GM18502 (cell line): ENCODE data around the gene HOTAIR.

ENCODE experiments used
- ATAC-seq: cut with Tn5 transposase; IDR thresholded peaks from one replicate; pipeline ENCODE4 v1.9.1; 2021; ENCODE audit warnings: mild to moderate bottlenecking; ENCODE audit not compliant: unreplicated experiment, poor library complexity

The HOTAIR gene

DNA sequence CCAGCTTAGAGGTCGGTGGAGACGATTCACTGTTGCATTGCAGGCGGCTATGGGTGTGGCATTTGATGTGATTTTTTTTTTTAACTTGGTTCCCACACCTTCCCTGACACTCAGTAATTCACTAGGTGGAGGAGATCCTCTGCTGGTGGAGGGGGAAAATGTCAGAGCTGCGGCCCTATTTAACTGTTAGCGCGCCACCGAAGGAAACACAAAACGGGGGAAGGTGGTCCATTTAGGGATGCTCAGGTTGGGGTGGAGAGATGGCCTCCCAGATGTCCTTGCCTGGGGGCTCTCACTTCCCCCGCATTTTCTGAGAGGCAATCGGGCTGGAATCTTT is 24.3 kb downstream of the HOTAIR start:
- ATAC-seq, result no peak

DNA sequence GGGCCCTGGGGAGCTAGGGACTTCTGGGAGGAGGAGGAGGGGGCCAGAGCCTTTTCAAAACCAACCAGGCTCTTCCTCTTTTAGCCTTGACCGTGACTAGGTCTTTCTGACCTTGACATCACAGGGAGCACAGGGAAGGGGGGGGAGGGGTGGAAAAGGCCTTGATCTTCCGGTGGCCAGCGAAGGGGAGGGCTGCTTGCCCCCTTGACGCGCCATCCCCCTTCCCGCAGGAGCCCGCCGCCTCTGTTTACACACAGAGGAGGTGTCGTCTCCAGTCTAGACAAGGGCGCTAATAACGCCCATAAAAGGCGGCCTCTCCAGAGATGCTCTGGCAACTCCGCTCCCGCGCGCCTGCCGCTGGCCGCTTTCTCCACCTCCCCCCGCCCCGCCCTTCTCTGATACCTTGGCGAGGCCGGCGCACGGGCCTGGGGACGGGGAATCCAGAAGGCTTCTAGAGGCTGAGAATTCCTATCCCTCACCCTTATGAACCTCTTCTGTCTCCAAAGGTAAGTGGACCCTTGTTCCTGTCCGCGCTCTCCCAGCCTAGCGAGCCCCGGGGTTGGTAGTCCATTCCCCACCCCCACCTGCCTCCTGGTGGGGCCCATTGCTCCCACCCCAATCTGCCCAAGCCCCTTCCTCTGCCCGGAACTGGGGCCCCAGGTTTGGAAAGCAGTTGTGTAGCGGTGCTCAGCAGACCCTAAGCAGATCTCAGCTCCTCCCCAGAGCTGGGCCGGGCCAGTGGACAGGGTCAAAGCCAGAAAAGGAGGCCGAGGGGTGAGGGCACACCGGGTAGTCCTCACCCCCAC is 24.9 kb downstream of the HOTAIR start:
- no peak for ATAC-seq

DNA sequence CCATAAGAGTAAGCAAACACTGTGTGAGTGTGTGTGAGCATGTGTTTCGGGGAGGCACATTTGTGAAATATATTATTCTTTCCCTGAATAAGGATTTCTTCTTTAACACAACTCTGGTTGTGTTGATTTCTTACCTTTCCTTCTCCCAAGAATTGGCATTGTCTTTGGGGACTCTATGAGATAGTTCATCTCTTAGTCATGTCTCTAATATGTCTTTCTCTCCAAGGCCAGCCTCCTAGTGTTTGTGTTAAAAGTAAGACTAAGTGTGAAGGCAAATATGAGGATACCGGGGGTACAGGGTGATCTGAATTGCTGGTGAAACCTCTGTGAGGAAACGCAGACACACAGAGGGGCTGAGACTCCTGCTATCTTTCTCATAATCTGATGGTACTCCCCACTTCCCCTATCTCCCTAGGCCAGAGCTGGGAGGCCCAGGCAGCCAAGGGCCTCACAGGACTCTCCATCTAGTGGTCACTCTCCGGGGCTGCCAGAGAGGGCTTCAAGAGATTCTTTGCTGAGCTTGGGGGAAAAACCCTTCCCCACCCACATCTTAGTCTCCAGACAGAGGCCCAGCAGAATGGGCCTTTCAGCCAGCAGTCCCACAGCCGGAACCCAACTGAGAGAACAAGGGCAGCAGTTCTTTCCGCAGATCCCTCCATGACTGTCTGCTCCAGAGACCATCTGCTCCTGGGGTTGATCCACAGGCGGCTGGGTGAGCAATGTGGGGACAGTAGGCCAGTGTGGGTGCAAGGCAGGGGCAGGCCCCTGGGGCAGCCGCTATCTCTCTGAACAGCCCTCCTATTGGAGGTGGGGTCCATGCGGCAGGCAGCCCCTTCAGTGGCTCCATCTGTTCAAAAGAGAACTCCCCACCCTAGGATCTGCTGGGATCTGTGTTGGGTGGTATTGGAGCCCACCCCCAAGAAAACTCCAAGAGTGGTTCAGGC is 25.8 kb downstream of the HOTAIR start:
- ATAC-seq, result no peak

DNA sequence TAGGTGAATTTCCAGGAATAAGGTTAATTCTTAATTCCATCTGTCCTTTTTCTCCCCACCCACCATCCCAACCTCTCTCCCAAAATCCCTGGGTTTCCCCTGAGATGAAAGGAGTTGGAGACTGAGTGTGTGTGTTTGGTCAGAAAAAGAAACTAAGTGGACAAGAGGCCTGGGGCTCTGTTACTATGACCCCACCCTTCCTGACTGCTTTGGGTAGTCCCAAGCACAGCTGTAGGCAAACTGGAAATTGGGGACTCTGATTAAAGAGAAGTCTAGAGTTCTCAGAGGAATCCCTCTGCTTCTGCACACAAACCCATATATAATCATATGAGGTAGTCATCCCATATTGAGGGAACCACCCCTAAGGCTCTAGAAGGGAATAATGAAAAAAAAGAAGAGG is 27.0 kb downstream of the HOTAIR start:
- no peak for ATAC-seq

DNA sequence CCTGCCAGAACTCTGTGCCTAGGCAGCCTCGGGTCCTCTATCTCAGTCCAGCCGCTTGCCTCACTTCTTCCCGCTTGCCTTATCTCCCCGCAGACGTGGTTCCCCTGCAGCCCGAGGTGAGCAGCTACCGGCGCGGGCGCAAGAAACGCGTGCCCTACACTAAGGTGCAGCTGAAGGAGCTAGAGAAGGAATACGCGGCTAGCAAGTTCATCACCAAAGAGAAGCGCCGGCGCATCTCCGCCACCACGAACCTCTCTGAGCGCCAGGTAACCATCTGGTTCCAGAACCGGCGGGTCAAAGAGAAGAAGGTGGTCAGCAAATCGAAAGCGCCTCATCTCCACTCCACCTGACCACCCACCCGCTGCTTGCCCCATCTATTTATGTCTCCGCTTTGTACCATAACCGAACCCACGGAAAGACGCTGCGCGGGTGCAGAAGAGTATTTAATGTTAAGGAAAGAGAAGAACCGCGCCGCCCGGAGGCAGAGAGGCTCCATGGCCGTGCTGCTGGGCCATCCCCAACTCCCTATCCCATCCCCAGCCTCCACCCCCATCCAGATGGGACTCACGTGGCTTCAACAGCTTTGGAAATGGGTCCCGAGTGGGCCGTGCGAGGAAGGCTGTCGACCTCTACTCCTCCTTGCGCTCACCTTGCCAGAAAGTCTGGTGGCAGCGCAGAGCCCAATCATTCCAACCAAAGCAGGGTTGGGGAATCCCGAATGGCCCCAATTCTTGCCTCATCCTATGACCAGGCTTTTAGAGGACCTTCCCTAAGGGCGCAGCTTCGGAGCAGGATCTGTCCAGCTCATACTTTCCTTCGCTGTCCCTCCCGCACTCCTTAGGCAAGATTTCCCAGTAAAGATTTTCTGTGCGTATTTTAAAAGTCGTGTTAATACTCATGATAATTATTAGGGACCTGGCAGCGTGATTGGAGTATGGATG is 29.6 kb downstream of the HOTAIR start:
- no peak for ATAC-seq

DNA sequence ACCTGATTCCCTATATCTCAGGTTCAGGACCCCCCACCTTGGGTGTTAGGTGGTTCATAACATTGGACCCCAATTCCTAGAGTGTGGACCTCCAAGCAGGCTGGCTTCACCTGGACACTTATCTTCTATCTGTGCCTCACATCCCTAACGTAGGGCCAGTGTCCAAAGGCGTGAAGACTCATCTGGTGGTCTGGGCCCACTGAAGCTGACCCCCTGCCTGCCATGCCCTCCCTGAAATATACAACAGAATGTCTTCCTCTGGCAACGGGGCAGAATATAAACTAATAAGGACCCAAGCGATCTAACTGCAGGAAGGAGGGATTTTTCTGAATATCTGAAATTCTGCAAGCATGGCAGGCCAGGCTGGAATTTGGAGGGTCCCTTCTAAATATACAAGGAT is 30.5 kb downstream of the HOTAIR start:
- ATAC-seq, result no peak

DNA sequence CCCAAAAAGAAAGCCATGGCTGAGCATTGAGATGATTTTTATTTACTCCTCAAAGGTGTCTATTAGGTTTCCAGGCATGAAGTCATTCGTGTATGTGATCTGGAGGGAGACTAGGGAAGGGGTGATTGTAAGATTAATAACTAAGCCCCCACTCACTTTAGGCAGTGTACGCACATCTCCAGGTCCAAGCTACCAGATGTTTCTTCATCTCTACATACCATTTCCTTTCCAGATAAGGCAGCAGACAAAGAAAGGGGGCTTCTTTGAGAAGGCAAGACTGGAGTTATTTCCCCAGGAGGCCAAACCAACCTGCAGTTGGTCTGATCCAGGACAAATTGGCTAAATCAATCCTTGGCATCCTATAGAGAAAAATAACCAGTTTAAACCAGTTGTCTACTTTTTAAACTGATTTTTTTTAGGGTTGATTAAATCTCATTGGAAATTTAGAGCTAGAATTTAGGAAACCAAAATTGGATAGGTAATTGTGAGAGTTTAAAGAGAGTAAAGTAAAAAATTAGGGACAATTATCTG is 32.2 kb downstream of the HOTAIR start:
- ATAC-seq, result no peak

DNA sequence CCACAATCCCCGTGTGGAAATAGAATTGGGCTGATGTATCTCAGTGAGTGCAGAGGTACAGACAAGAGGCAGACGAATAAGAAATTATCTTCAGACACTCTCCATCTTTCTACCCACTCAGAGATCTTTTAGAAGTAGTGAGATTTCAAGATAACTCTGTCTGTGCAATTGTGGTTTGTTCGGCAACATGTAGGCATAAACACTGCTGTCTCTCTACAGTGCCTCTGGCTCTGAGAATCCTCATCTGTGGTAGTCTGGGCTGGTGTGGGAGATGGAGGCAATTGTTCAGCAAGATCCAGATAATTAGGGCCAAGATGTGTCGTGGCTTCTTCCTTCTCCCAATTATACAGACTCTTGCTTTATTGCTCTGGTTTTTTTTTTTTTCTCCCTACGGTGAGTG is 33.0 kb downstream of the HOTAIR start:
- no peak for ATAC-seq

DNA sequence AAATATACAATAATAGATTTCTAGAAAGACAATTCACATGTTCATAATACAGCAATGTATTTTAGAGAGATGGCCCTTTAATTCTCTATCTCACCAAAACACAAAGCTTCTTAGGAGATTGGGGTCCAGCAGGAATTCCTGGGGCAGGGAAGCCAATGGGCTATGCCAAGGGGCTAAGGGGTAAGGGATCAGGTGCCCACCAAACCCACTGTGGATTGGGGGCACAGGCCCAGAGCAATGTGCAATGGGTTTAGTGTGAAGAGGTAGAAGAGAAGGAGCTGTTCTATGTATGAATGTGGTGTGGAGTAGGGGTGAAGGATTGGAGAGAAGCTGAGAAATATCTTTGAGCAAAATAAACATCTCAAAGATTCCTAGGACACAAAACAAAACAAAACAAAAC is 33.6 kb downstream of the HOTAIR start:
- ATAC-seq, result no peak

DNA sequence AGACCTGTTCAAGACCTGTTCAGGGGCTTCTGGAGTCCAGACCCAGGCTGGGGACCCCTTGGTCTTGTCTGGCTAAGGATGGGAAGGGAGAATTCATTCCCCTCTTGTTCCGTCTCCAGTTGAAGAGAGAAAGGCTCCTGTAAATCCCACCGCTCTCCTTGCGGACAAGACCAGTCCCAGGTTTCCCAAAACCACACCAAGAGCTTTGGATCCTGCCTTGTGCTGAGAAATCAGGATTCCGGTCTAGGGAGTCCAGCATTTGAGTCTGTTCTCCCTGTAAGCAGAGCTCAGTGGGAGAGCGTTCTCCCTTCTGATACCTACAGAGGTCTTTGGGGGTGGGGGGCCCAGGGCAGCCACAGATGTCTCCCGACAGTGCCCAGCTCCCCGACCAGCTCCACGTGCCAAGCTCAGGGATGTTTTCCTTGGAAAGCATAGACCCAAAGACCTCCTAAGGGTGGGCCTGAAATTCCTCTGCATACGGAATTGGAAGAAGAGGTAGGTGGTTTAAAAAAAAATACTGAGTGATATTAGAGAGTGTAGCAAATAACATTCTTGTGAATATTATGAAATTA is 34.2 kb downstream of the HOTAIR start:
- ATAC-seq, result no peak

DNA sequence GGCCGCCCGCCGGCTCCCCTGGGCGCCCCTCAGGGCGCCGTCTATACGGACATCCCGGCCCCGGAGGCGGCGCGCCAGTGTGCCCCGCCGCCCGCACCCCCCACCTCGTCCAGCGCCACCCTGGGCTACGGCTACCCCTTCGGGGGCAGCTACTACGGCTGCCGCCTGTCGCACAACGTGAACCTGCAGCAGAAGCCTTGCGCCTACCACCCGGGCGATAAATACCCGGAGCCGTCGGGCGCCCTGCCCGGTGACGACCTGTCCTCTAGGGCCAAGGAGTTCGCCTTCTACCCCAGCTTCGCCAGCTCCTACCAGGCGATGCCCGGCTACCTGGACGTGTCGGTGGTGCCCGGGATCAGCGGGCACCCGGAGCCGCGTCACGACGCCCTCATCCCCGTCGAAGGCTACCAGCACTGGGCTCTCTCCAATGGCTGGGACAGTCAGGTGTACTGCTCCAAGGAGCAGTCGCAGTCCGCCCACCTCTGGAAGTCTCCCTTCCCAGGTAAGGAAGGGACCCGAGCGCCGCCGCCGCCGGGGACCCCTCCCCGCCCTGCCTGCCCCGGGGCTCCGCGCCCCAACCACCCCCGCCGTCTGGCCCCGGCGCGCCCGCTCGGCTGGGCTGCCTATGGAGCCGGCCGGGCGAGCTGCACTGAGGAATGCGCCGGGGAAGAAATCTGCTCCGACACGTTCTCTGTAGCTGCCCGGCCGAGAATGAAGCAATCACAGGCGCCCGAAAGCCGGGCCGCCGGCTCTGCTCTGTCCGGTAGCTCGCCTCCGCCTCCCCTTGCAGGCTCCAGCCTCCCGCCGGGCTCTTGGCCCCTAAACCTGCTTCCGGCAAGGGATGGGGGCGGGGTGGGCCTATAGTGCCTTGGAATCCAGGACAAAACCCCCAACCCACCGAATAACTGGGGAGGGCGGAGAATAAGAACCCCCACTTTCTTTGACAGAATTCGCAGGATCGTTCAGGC is 35.3 kb downstream of the HOTAIR start:
- ATAC-seq, result no peak

DNA sequence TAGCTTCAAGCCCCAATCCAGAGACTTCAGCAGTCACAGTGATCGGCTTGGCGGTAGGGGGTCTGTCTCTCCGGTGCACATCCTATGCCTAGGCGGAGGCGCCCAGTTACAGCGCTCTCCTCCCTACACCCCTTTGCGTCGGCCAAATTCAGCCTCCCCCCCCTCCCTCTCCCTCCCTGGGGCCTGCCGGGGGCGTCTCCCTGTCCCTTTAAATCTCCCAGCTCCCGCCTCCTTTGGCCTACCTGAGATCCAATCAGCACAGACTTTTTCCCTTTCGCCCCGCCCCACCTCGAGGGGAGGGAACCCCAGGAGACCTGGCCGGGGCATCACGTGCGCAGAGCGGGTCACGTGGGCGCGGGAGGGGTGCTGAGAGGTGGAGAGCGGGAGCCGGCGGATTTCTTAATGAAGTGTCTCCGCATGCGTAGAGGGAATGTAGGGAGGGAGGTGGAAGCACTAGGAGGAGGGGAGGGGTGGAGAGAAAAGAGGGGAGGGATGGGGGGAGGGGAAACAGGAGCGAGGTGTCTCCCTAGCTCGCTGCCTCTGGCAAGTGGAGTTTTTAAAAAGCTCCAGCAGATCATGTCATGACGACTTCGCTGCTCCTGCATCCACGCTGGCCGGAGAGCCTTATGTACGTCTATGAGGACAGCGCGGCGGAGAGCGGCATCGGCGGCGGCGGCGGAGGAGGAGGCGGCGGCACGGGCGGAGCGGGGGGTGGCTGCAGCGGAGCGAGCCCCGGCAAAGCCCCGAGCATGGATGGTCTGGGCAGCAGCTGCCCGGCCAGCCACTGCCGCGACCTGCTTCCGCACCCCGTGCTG is 36.2 kb downstream of the HOTAIR start, which contains the start of gene HOXC13:
HOXC13 (plus strand) TSS at position 506 of the 815 bp plus-strand sequence; CDS start at position 582, 76 bp downstream.
- ATAC-seq, result no peak

DNA sequence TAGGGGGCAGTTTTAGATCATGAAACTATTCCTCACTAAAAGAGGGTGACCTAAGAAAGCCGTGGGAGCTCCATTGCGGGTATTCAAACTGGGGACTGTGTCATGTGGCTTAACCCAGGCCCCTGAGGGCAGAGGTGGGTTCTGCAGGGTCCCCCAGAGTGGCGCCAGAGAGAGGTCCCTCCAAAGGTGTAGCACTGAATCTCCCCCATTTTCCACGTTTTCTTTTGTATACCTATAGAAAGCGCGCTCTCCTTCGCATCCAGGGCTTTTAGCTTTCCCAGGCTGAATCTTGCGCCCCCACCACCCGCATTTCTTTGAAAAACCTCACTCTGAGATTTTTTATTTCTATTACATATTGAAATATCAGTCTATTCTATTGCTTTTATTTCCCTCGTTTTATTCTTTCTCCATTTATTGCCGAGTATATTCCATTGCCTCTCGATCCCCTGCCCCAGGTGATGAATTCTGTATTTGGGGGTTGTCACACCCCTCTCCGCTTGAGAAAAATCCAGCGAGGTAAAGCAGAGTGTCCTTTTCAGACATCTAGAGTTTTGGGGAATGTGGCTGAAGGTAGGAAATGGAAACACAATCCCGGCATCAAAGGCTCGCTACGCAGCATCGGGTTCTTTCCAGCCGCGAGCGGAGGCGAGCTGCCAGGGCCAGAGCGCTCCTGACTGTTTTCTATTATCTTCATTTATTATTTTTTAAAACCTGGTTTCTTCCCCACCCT is 37.0 kb downstream of the HOTAIR start:
- ATAC-seq, result no peak

DNA sequence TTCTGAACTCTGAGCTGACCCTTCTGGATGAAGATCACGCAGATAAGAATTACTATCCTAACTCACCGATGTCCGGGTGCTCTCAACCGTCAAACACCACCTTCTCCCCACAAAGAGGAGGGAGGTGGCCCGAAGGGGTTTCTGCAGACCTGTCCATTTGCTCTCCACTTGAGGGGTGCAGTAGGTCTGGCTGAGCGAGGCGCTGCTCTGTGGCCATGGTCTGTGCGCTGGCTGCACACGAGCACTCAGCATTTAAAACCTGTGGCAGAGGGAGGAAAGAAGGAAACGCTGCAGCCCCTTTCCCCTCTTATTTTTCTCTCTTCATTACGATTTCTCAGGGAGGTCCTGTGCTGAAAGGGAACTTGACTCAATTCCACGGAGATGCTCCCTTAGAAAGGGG is 37.7 kb downstream of the HOTAIR start:
- no peak for ATAC-seq

DNA sequence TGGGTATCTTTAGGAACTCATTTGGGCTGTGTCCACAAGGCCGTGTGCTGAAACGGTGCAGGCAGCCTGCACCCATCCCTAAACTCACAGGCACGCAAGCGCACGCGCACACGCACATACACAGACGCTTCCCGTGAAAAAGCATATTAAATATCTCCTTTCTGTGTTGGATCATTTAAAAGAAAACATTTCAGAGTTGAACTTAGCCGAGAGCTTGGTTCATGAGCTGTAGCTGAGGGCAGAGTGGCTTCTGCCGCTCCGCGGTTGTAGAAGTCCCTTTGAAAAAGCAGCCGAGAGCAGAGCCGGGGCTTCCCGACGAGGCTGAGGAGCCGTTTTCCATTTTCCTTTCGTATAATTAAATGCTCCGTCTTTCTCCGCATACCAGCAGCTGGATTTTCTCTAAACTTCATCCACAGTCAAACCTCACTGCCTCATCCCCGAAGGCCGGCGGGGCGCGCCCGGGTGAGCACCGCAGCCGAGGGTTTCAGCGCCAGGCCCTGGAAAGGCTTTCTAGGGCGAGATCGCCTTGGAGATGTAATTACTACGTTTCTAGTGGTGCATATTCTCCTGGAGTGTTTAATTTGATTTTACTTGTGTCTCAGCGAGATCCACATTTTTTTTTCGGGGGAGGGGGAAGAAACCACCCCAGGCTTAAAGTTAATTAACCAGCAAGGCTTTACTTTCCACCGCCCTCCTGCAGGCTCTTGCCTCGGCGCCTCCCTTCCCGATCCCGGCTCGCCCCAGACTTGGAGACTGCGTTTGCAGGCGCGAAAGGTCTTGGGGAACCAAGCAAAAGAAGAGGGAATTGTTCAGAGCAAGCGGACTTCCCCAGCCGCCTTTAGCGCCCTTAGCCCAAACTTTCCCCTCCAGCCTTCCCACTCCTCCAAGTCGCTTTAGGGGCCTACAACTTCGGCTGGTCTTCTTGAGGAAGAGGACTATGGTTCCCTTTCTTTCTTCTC is 39.1 kb downstream of the HOTAIR start:
- no peak for ATAC-seq

DNA sequence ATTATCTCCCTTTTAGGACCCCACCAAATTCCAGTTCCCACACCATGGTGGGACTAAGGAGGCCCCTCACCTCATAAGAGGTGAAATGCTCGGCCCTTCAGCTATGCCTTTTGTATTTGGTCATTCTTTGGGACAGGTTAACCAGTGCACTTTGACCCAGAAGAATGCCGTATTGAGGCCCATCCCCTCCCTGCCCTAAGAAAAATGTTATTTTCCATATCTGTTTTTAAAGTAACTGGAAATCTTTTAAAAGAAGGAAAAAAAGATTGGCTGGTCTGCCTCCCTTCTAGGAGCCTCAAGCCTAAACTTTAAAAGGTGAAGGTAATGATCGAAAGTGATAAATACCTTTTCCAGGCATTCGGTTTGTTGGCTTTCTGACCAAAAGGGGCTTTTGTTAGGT is 41.8 kb downstream of the HOTAIR start:
- ATAC-seq, result no peak
